GM12801 (cell line): ENCODE measurements around the gene SPATS2L.

Source experiments
- CTCF ChIP-seq: IDR thresholded peaks from one replicate; pipeline ENCODE4 v1.5.1; 2011; ENCODE audit warnings: control low read depth; ENCODE audit not compliant: insufficient read length; ENCODE audit errors: extremely low read depth

The SPATS2L gene

GRCh38 chr2:200472853-200473464, 166.5 kb downstream of the SPATS2L start:
- no peak for TF ChIP-seq CTCF

- no peak for TF ChIP-seq CTCF
Measured at GRCh38 chr2:200475795-200476194, 169.3 kb downstream of the SPATS2L start.

- no peak for TF ChIP-seq CTCF
Measured at GRCh38 chr2:200476836-200477235, 170.3 kb downstream of the SPATS2L start.

GRCh38 chr2:200477667-200478131, 171.2 kb downstream of the SPATS2L start:
- no peak for TF ChIP-seq CTCF

GRCh38 chr2:200479692-200480265, 173.3 kb downstream of the SPATS2L start:
- no peak for TF ChIP-seq CTCF

GRCh38 chr2:200482194-200482593, 175.7 kb downstream of the SPATS2L start:
- no peak for TF ChIP-seq CTCF

- no peak for TF ChIP-seq CTCF
Measured at GRCh38 chr2:200483729-200484198, 177.3 kb downstream of the SPATS2L start.
